OCI-LY1 (cell line): ENCODE measurements around the gene RGMA.

ENCODE experiments used
- CTCF ChIP-seq: fragments of 200-600 bp; sonication (generic), shearing (Covaris generic); IDR thresholded peaks from 2 replicates; pipeline ENCODE4 v1.5.1; 2017; ENCODE audit warnings: mild to moderate bottlenecking, antibody characterized with exemption, low read length, moderate library complexity, mixed read lengths
- EZH2 ChIP-seq: fragments of 200-600 bp; sonication (generic), shearing (Covaris generic); IDR thresholded peaks from 2 replicates; pipeline ENCODE4 v1.8.0; 2017; ENCODE audit warnings: borderline replicate concordance, mixed run types, mild to moderate bottlenecking, antibody characterized with exemption, low read length, moderate library complexity, mixed read lengths

- TF ChIP-seq CTCF (no peak; the same call in 1 of the 2 replicates), EZH2 (no peak)
Measured at GRCh38 chr15:93088200-93088980, 621 bp downstream of the RGMA start.
